ENCODE data around the gene NXPH1.

NXPH1 gene

GRCh38 chr7:8597565-8597964, 164.2 kb downstream of the NXPH1 start:
- no peak for DNase-seq (ENCODE audit: low spot score)

GRCh38 chr7:8601121-8601520, 167.7 kb downstream of the NXPH1 start:
- DNase-seq (ENCODE audit: low spot score) = no peak

- DNase-seq (ENCODE audit: low spot score) = no peak
Measured at GRCh38 chr7:8605221-8605620, 171.8 kb downstream of the NXPH1 start.

- DNase-seq (ENCODE audit: low spot score) = no peak
Measured at GRCh38 chr7:8612584-8612983, 179.2 kb downstream of the NXPH1 start.

GRCh38 chr7:8613191-8613590, 179.8 kb downstream of the NXPH1 start:
- DNase-seq (ENCODE audit: low spot score) = no peak

GRCh38 chr7:8615019-8615418, 181.6 kb downstream of the NXPH1 start:
- DNase-seq (ENCODE audit: low spot score) = no peak

GRCh38 chr7:8618441-8619070, 185.1 kb downstream of the NXPH1 start:
- DNase-seq (ENCODE audit: low spot score) = no peak

GRCh38 chr7:8620169-8620568, 186.8 kb downstream of the NXPH1 start:
- no peak for DNase-seq (ENCODE audit: low spot score)

GRCh38 chr7:8625612-8626011, 192.2 kb downstream of the NXPH1 start:
- DNase-seq (ENCODE audit: low spot score) = no peak

- no peak for DNase-seq (ENCODE audit: low spot score)
Measured at GRCh38 chr7:8627325-8627724, 193.9 kb downstream of the NXPH1 start.

GRCh38 chr7:8628656-8629055, 195.2 kb downstream of the NXPH1 start:
- no peak for DNase-seq (ENCODE audit: low spot score)

GRCh38 chr7:8629504-8629903, 196.1 kb downstream of the NXPH1 start:
- no peak for DNase-seq (ENCODE audit: low spot score)

- no peak for DNase-seq (ENCODE audit: low spot score)
Measured at GRCh38 chr7:8637322-8637721, 203.9 kb downstream of the NXPH1 start.

- DNase-seq (ENCODE audit: low spot score) = no peak
Measured at GRCh38 chr7:8638076-8638475, 204.7 kb downstream of the NXPH1 start.

- DNase-seq (ENCODE audit: low spot score) = no peak
Measured at GRCh38 chr7:8639668-8640067, 206.3 kb downstream of the NXPH1 start.

GRCh38 chr7:8640671-8641070, 207.3 kb downstream of the NXPH1 start:
- no peak for DNase-seq (ENCODE audit: low spot score)

GRCh38 chr7:8668627-8669500, 235.5 kb downstream of the NXPH1 start:
- no peak for DNase-seq (ENCODE audit: low spot score)

GRCh38 chr7:8669501-8669851, 236.1 kb downstream of the NXPH1 start:
- no peak for DNase-seq (ENCODE audit: low spot score)

- DNase-seq (ENCODE audit: low spot score) = no peak
Measured at GRCh38 chr7:8684426-8684825, 251.0 kb downstream of the NXPH1 start.

- no peak for DNase-seq (ENCODE audit: low spot score)
Measured at GRCh38 chr7:8699875-8700624, 266.6 kb downstream of the NXPH1 start.

GRCh38 chr7:8702807-8703206, 269.4 kb downstream of the NXPH1 start:
- no peak for DNase-seq (ENCODE audit: low spot score)

GRCh38 chr7:8710124-8710523, 276.7 kb downstream of the NXPH1 start:
- no peak for DNase-seq (ENCODE audit: low spot score)

- no peak for DNase-seq (ENCODE audit: low spot score)
Measured at GRCh38 chr7:8714791-8715190, 281.4 kb downstream of the NXPH1 start.

All from hematopoietic multipotent progenitor cell treated with erythropoietin and hydrocortisone succinate and interleukin-3 and kit ligand, for 15 days (in vitro differentiated cells).